HS-27A (cell line): Measurements from ENCODE around the gene OR2T2.
"Not testable (repeated sequence)": the region's sequence is repeated elsewhere in the genome, so short reads cannot be mapped to it uniquely, and the experiment has no call there.

Source experiments
- DNase-seq: peaks from one replicate; pipeline ENCODE4 v3.0.0-alpha.2; 2012; ENCODE audit warnings: low read depth, missing footprints

The OR2T2 gene

DNA sequence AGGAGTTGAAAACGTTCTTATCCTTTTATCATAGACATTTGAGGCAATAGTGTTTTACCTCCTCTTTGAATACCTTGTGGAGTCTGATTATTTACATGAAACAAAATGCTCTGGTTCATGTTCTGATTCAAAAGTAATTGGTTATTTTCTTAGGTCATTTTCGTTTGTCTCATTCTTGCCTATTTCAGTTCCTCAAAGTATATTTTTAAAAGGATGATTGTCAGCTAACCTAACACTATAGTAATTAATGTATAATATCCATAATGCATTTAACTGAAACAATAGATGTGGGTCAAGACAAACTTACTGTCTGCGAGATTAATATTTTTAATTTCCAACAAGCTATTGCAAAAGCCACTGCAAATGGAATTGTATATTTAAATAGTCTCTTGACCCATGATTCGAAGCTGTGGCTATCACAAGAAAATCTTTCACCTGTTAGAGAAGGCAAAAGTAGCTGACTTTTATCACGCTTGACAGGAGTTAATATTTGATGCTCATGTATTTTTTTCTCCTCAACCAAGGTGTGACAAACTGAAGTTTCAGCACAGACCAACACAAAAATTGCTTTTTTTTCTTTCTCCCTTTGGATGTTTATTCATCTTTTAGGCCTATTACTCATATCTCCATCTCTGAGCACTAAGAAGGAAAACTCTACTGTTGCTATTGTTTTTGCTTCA lies 5.2 kb downstream of the OR2T2 start:
- DNase-seq = not testable (repeated sequence)

DNA sequence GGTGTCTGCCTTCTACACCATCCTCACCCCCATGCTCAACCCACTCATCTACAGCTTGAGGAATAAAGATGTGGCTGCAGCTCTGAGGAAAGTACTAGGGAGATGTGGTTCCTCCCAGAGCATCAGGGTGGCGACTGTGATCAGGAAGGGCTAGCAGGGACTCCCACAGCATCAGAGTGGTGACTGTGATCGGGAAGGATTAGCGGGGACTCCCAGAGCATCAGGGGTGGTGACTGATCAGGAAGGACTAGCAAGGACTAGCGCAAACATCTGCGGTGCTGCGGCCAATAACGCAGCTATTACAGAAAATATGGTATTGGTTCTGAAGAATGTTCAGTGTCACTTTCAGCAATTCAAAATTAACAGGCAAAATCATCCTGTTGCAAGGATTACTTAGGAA lies 8.2 kb downstream of the OR2T2 start:
- not testable (repeated sequence) for DNase-seq

DNA sequence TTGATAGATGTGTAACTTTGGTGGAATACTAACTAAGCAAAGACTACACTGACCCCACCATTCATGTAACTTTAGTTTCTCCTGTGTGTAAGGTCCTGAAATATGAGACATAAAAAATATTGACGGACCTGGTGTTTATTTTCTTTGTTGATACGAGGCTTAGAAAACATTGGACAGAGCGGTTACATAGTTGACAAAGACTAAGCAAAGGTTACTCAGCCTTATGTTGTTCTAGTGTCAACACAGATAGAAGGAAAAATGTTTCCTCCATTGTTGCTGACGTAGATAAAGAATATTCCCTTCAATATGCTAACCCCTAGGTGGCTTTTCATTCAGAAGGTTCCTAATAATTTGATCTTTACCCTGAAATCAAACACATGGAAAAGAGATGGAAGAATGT lies 9.6 kb downstream of the OR2T2 start:
- DNase-seq = not testable (repeated sequence)

DNA sequence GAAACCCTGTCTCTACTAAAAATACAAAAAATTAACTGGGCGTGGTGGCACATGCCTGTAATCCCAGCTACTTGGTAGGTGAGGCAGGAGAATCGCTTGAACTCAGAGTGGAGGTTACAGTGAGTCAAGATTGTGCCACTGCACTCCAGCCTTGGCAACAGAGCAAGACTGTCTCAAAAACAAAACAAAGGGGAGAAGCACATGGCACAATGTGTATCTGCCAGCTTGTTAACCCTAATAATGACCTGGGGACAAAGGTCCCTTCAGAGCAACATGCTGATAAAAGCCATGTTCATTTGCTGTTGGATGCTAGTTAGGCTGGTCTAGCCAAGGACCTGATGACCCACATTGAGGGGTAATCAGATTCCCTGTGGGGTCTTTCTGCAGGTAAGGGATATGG lies 11.2 kb downstream of the OR2T2 start:
- DNase-seq = not testable (repeated sequence)

DNA sequence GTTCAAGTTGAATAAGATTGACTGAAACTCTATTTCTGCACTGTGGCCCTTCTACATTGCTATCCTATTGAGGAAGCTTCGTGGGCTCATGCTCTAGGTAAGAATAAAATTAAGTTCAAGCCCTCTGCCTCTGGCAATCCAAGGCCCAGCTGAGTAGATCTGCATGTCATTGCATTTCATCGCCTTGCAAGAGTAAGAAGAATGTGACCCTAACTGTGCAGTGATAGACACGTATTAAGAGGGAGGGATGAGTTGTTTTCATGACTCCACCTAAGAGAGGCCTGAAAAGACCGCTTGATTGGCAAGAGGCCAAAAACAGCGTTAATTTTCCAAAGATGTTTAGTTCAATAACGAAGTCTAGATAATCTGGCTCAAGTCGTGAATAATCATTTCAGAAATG lies 13.7 kb downstream of the OR2T2 start:
- not testable (repeated sequence) for DNase-seq

DNA sequence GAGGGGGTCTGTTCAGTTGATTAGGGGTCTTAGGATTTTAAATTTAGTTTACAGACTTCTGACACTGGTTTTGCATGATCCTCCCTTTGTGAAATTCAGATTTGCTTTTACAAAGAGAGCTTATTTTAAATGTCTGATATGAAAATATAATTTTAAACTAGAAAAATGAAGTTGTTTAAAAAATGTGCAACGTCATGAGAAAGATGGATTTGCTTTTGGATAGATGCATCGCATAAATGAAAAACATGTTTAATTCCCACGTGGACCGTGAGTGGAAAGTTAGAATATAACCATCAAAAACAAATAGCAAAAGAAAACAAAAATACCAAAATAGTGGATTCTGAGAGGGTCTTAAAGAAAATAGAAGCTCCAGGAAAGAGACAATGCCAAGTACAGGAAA lies 25.7 kb downstream of the OR2T2 start:
- no peak for DNase-seq

DNA sequence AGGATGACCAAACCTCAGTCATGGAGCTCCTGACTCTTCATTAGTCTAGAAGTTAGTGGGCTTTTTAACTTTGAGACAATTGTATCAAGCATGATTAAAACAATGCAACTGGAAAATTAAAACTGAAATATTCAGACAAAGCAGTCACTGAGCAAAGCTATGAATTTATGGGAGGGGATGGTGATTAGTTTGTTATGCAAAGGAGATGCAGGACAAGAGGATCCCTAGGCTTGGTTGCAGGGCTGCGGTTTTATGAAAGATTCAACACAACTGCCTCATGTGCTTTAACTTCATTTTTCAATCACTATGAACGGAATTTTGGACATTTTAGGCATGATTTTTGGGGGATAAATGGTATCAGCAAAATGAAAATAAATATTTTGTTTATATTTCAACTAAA lies 26.7 kb downstream of the OR2T2 start:
- not testable (repeated sequence) for DNase-seq

DNA sequence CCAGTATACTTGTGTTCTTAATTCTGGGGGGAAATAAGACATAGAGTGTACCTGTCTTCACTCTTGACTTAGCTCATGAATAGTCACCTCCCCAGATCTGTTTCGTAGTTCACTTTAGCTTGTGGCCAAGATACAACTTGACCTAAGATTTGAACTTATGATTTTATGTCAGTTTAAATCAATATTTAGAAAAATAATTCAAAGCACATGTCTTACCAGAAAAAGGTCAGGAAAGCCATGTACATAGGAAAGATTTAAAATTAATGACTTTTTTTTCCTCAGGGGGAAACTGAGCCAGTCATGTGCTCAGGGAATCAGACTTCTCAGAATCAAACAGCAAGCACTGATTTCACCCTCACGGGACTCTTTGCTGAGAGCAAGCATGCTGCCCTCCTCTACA lies 27.6 kb downstream of the OR2T2 start, which contains the start of gene OR2T3:
OR2T3 (plus strand) TSS at position 301 of the 400 bp plus-strand sequence; CDS start at position 301, 0 bp downstream.
- not testable (repeated sequence) for DNase-seq

DNA sequence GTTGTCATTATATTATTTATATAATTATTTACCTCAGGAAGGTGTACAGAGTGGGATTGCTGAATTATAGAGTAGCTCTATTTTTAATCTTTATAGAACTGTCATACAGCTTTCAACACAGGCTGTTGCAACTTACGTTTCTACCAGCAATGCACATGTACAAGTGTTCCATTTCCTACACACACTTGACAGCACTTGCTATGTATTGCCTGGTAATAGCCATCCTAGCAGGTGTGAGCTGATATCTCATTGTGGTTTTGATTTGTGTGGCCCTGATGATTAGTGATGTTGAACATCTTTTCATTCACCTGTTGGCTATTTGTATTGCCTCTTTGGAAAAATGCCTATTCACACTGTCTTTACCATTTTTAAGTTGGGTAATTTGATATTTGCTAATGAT lies 30.2 kb downstream of the OR2T2 start:
- not testable (repeated sequence) for DNase-seq

DNA sequence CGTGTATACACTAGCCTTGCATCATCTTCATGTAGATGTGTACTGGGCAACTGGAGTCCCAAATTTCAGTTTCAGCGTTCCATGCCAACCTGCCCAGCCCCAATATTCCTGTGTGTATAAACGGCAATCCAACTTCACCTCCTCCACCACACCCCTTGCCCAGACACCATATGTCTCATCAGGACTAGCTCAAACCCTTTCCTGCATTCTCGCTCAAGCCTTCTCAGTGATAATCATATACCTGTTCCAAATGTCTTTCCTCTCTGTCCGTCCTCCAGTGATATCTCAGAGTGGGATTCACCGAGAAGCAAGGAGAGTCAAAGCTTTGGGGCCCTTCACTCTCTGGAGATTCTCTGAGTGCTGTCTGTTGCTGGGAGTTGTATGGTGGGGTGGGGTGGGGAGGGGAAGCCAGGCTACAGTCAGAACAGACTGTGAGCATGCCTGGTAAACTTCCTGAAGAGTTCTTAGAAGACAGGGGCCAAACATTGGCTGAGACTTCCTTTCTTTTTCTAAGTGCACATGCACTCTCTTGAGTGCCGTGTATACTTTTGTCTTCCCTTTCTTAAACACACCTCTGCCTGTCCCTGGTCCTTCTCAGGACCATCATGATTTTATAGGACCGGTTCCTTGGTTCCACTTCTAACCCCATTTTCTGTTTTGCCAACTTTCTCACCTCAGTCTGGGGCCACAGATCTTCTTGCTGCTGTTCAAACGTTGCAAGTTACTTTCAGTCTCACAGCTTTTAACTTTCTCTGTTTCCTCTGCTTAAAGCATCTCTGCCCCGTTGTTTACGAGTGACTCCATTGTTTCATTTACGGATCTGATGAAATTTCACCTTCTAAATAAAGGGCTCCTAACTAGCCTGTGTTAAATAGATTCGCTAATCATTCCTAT lies 36.5 kb downstream of the OR2T2 start:
- DNase-seq = not testable (repeated sequence)

DNA sequence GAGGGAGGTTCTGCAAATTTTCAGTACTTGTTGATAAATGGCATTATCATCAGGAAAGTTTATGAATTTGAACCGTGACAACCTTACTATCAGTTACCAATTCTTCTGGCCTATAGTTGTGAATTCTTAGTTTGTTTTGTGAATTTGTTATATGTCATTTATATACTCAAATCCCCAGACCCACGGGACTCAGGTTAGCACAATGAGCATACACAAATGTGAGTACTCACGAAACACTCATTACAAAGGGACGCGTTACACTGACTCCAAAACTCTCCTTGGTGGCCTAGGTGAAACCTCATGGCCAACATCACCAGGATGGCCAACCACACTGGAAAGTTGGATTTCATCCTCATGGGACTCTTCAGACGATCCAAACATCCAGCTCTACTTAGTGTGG lies 42.9 kb downstream of the OR2T2 start, which contains the start of gene OR2T5:
OR2T5 (plus strand) TSS at position 301 of the 400 bp plus-strand sequence; CDS start at position 301, 0 bp downstream.
- DNase-seq = not testable (repeated sequence)

DNA sequence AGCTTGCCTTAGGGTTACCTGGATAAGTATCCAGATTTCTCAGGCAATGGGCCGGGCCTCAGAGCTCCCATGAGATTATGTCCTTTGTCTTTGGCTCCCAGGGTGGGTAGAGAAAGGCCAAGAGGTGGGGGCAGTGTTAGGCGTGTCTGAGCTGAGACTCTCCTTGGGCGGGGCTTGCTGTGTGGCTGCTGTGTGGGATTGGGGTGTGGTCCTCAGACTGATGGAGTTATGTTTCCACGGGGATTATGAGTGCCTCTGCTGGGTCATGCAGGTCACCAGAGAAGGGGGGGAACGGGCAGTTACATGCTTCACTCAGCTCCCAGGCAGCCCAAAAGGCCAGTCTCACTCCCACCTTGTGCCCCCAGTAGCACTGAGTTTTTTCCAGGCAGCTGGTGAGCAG lies 51.2 kb downstream of the OR2T2 start:
- DNase-seq = not testable (repeated sequence)

DNA sequence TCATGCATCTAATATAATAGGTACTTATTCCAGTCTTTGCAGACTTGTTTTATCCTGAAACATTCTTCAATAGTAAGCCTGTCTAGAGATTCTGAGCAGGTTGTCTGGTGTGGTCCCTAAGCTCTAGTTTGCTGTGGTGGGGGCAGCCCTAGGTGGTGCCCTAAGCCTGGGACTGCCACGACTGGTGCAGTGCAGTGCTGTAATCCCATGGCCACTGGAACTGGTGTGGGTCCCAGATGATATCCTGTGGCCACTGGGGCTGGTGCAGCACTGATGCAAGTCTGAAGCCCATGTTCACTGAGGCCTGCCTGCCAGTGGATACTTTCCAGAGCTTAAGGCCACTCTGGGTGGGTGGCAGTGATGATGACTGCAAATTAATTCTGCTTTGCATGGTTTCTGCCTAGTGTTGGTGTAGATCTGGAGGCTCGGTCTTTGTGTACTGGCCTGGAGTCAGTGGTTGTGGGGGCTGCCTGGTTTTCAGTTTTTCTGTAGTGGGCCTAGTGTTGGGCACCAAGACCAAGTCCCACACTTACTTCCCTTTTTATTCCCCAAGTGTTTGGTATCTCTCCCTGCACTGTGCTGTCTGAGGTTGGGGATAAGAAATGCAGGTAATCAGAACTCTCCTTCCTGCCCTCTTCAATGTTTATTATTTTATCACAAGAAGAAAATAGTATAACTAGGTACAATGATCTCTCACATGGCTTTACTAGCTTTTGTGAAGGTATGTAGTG lies 55.0 kb downstream of the OR2T2 start:
- DNase-seq = not testable (repeated sequence)
